GM12878 (cell line): ENCODE data around the gene MBOAT7. TPM values are rescaled to one million over a fixed set of nuclear protein-coding genes. Genes with fewer than 3 reads are reported as not detected.
A peak's percentile ranks its signal among the peaks of the same experiment; 100 is the strongest.

Experiments used
- BCLAF1 ChIP-seq: fragments of 450-650 bp; IDR thresholded peaks from 2 replicates; pipeline ENCODE4 v1.6.1; 2017; ENCODE audit warnings: antibody characterized with exemption, mild to moderate bottlenecking, moderate library complexity
- BRCA1 ChIP-seq: IDR thresholded peaks from 2 replicates; pipeline ENCODE4 v1.6.1; 2011; ENCODE audit warnings: low read depth, low read length, improper control_type of control experiment
- E2F8 ChIP-seq: fragments of 450-650 bp; IDR thresholded peaks from 2 replicates; pipeline ENCODE4 v1.6.1; 2018; ENCODE audit warnings: mild to moderate bottlenecking, low read depth, moderate library complexity; ENCODE audit not compliant: partially characterized antibody
- EP300 ChIP-seq, 2 experiments: fragments of 150-350 bp in 1 of 2; IDR thresholded peaks; 2 replicates each; pipeline ENCODE4 v1.6.1; 2011 to 2012; ENCODE audit warnings: low read depth in 2 of 2, low read length in 2 of 2, borderline replicate concordance in 1 of 2, improper control_type of control experiment in 1 of 2, inconsistent platforms in 1 of 2; ENCODE audit not compliant: control insufficient read depth in 1 of 2
- MTA3 ChIP-seq: IDR thresholded peaks from 2 replicates; pipeline ENCODE4 v1.6.1; 2012; ENCODE audit warnings: low read length, inconsistent platforms, borderline replicate concordance
- NKRF ChIP-seq: fragments of 450-650 bp; conservative IDR thresholded peaks from 2 replicates; pipeline ENCODE4 v1.6.1; 2017; ENCODE audit warnings: mild to moderate bottlenecking, moderate library complexity
- NR2F1 ChIP-seq: fragments of 450-650 bp; conservative IDR thresholded peaks from 2 replicates; pipeline ENCODE4 v1.6.1; 2017; ENCODE audit warnings: mild to moderate bottlenecking
- PAX8 ChIP-seq: fragments of 450-650 bp; IDR thresholded peaks from 2 replicates; pipeline ENCODE4 v1.6.1; 2017; ENCODE audit warnings: mild to moderate bottlenecking, moderate library complexity
- POU2F2 ChIP-seq: IDR thresholded peaks from 3 replicates; pipeline ENCODE4 v1.6.1; 2011; ENCODE audit warnings: low read depth, mild to moderate bottlenecking, low read length, borderline replicate concordance
- RAD21 ChIP-seq: IDR thresholded peaks from 2 replicates; pipeline ENCODE4 v1.6.1; 2011; ENCODE audit warnings: mild to moderate bottlenecking, low read depth, low read length, moderate library complexity; ENCODE audit not compliant: insufficient read depth
- RAD51 ChIP-seq: fragments of 450-650 bp; IDR thresholded peaks from 2 replicates; pipeline ENCODE4 v1.6.1; 2016; ENCODE audit warnings: moderate library complexity, mild to moderate bottlenecking, inconsistent platforms
- RB1 ChIP-seq: fragments of 450-650 bp; formaldehyde crosslinking; IDR thresholded peaks from 2 replicates; pipeline ENCODE4 v1.6.1; 2017; ENCODE audit warnings: mild to moderate bottlenecking, borderline replicate concordance
- RCOR1 ChIP-seq: conservative IDR thresholded peaks from 2 replicates; pipeline ENCODE4 v1.6.1; 2012; ENCODE audit warnings: low read depth, low read length, improper control_type of control experiment
- TARDBP ChIP-seq: IDR thresholded peaks from 2 replicates; pipeline ENCODE4 v1.6.1; 2016; ENCODE audit warnings: borderline replicate concordance
- TBL1XR1 ChIP-seq: IDR thresholded peaks from 2 replicates; pipeline ENCODE4 v1.6.1; 2012; ENCODE audit warnings: low read depth, low read length, improper control_type of control experiment
- ZNF592 ChIP-seq: fragments of 450-650 bp; IDR thresholded peaks from 2 replicates; pipeline ENCODE4 v1.6.1; 2017; ENCODE audit warnings: mild to moderate bottlenecking, moderate library complexity
- ZSCAN29 ChIP-seq: fragments of 450-650 bp; IDR thresholded peaks from 2 replicates; pipeline ENCODE4 v1.6.1; 2017; ENCODE audit warnings: mild to moderate bottlenecking, moderate library complexity
- polyA plus RNA-seq, 11 experiments: library from polyadenylated mRNA; depleted of rRNA in 4 of 11; unstranded in 6 of 11; stranded (reverse) in 5 of 11; fragments of >200 nt; fragmentation: Nextera tagmentation in 4 of 11; fragmentation: Illumina TruSeq in 1 of 11; extraction: Ambion mirVana in 4 of 11; extraction: Trizol in 1 of 11; gene quantifications; 1 replicate in 1 of 11; 2 replicates in 10 of 11; pipeline versions ENCODE4 v1.2.1 to v1.2.3, GENCODE V29; 2011 to 2016; ENCODE audit warnings: inconsistent platforms in 2 of 11, missing spikeins in 2 of 11, low read depth in 1 of 11
- total RNA-seq, 4 experiments: library from RNA; depleted of rRNA in 3 of 4; stranded (reverse); fragments of >200 nt in 3 of 4; fragmentation: Illumina TruSeq in 1 of 4; extraction: Trizol in 1 of 4; gene quantifications; 2 replicates each; pipeline versions ENCODE4 v1.2.1 to v1.2.3, GENCODE V29; 2013 to 2021

MBOAT7 gene
- total and polyA plus RNA-seq, 10 of the 15 experiments (the other 5 are each of a cell fraction or from before 2014, with no cell fraction given): 0.69 to 44.5 (median 21.7) TPM

- peak; percentile 42 for TF ChIP-seq TBL1XR1
- no peak for TF ChIP-seq E2F8
- TF ChIP-seq NKRF: peak; percentile 17; the same call in 1 of the 2 replicates
- peak; percentile 65; the same call in 1 of the 2 replicates for TF ChIP-seq NR2F1
- peak; percentile 23; the same call in 1 of the 2 replicates for TF ChIP-seq TARDBP
- no peak for TF ChIP-seq BRCA1
- TF ChIP-seq RB1: no peak
- no peak for TF ChIP-seq RAD21
- TF ChIP-seq RAD51: peak; percentile 59; the same call in 1 of the 2 replicates
- TF ChIP-seq POU2F2: peak; percentile 68; the same call in 2 of the 3 replicates
- TF ChIP-seq MTA3: peak; percentile 98
- TF ChIP-seq PAX8: no peak
- TF ChIP-seq ZNF592: no peak
- no peak for TF ChIP-seq RCOR1
- TF ChIP-seq EP300 (IDR thresholded peaks at IDR 0.05; ENCODE audit: borderline replicate concordance in 1 of 2, control insufficient read depth in 1 of 2, low read depth in 2 of 2, low read length in 2 of 2): no peak
- TF ChIP-seq BCLAF1: peak; percentile 4; the same call in 1 of the 2 replicates
- no peak for TF ChIP-seq ZSCAN29
Measured at GRCh38 chr19:54207983-54208783, 18.8 kb upstream of the MBOAT7 start (continued).
